ENCODE measurements around the gene TGFBR3L.

Gene TGFBR3L

GRCh38 chr19:7963566-7963965 lies 48.9 kb downstream of the TGFBR3L start:
- DNase-seq = no peak

GRCh38 chr19:7965259-7965841 lies 50.7 kb downstream of the TGFBR3L start:
- no peak for DNase-seq

- DNase-seq = no peak
Measured at GRCh38 chr19:7965921-7966665, 51.5 kb downstream of the TGFBR3L start.

GRCh38 chr19:7968008-7968795 lies 53.6 kb downstream of the TGFBR3L start:
- no peak for DNase-seq

Measured in NCI-H510A (cell line).